MM.1S (cell line): ENCODE data around the gene NFIX.

Experiments
- DNase-seq: peaks from one replicate; pipeline ENCODE4 v3.0.0-alpha.2; 2015
- H2AFZ ChIP-seq: fragments of 300-600 bp; sonication (generic); 2 replicates; pipeline ENCODE4 v1.6.0; 2016; ENCODE audit warnings: antibody characterized with exemption, low read length
- H3F3A ChIP-seq: fragments of 300-600 bp; sonication (generic); 2 replicates; pipeline ENCODE4 v1.6.1; 2016; ENCODE audit warnings: mild to moderate bottlenecking, antibody characterized with exemption, low read length, moderate library complexity, mixed read lengths; ENCODE audit not compliant: insufficient read depth
- H3K27ac ChIP-seq: fragments of 300-600 bp; sonication (generic); 2 replicates; pipeline ENCODE4 v1.5.1; 2016; ENCODE audit warnings: mild to moderate bottlenecking, low read length
- H3K27me3 ChIP-seq: fragments of 300-600 bp; sonication (generic); replicated peaks from 2 replicates; pipeline ENCODE4 v1.6.0; 2016; ENCODE audit warnings: low read length; ENCODE audit not compliant: insufficient read depth
- H3K36me3 ChIP-seq: fragments of 300-600 bp; sonication (generic); replicated peaks from 2 replicates; pipeline ENCODE4 v1.6.1; 2016; ENCODE audit warnings: mild to moderate bottlenecking, low read length, mixed read lengths; ENCODE audit not compliant: insufficient read depth
- H3K4me1 ChIP-seq: fragments of 300-600 bp; sonication (generic); 2 replicates; pipeline ENCODE4 v1.6.1; 2016; ENCODE audit warnings: low read length, mixed read lengths
- H3K4me2 ChIP-seq: fragments of 300-600 bp; sonication (generic); 2 replicates; pipeline ENCODE4 v1.6.0; 2016; ENCODE audit warnings: low read depth, low read length
- H3K4me3 ChIP-seq: fragments of 300-600 bp; sonication (generic); 2 replicates; pipeline ENCODE4 v1.5.1; 2016; ENCODE audit warnings: low read length, mixed read lengths
- H3K79me2 ChIP-seq: fragments of 300-600 bp; sonication (generic); 2 replicates; pipeline ENCODE4 v1.6.1; 2016; ENCODE audit warnings: mixed run types, low read length, mixed read lengths
- H3K9ac ChIP-seq: fragments of 300-600 bp; sonication (generic); 2 replicates; pipeline ENCODE4 v1.6.1; 2016; ENCODE audit warnings: low read length, mixed read lengths
- H3K9me2 ChIP-seq: fragments of 300-600 bp; sonication (generic); replicated peaks from 2 replicates; pipeline ENCODE4 v1.6.1; 2016; ENCODE audit warnings: mild to moderate bottlenecking, low read length, mixed read lengths; ENCODE audit not compliant: insufficient read depth
- H3K9me3 ChIP-seq: fragments of 300-600 bp; sonication (generic); replicated peaks from 2 replicates; pipeline ENCODE4 v1.6.1; 2016; ENCODE audit warnings: mild to moderate bottlenecking, low read length, mixed read lengths; ENCODE audit not compliant: insufficient read depth
- H4K20me1 ChIP-seq: fragments of 300-600 bp; sonication (generic); 2 replicates; pipeline ENCODE4 v1.6.1; 2016; ENCODE audit warnings: mild to moderate bottlenecking, low read length, moderate library complexity, mixed read lengths; ENCODE audit not compliant: insufficient read depth
- CTCF ChIP-seq: fragments of 300-600 bp; sonication (generic); IDR thresholded peaks from 2 replicates; pipeline ENCODE4 v1.5.1; 2016; ENCODE audit warnings: antibody characterized with exemption, low read length, mixed read lengths
- EZH2 ChIP-seq: fragments of 300-600 bp; sonication (generic); optimal IDR thresholded peaks from 2 replicates; pipeline ENCODE3; 2017; ENCODE audit warnings: low read depth, mild to moderate bottlenecking, antibody characterized with exemption, low read length, mixed read lengths
- EZH2phosphoT487 ChIP-seq: fragments of 300-600 bp; sonication (generic); IDR thresholded peaks from 2 replicates; pipeline ENCODE4 v1.6.1; 2018; ENCODE audit warnings: antibody characterized with exemption, low read length

The NFIX gene

GRCh38 chr19:13043285-13043684 is 48.0 kb downstream of the NFIX start:
- no peak overlapping the region for H3K4me3 ChIP-seq
- no peaks in the 10 kb centered on the region for H4K20me1 ChIP-seq
- no peaks in the 10 kb centered on the region for H3K9me2 ChIP-seq
- no peak overlapping the region for H3K9ac ChIP-seq
- H2AFZ ChIP-seq = no peak overlapping the region
- no peak for DNase-seq
- no peak overlapping the region for H3K27ac ChIP-seq
- H3K27me3 ChIP-seq = peaks cover 12% of the 10 kb centered on the region; the same call in 1 of the 2 replicates
- no peaks in the 10 kb centered on the region for H3K79me2 ChIP-seq
- H3F3A ChIP-seq = no peaks in the 10 kb centered on the region
- no peaks in the 10 kb centered on the region for H3K9me3 ChIP-seq
- no peak for TF ChIP-seq EZH2
- no peak for TF ChIP-seq CTCF
- TF ChIP-seq EZH2phosphoT487 = no peak
- H3K36me3 ChIP-seq = no peaks in the 10 kb centered on the region
- no peaks in the 10 kb centered on the region for H3K4me1 ChIP-seq
- H3K4me2 ChIP-seq = no peak overlapping the region

GRCh38 chr19:13044231-13044836 is 49.1 kb downstream of the NFIX start:
- H2AFZ ChIP-seq = no peak overlapping the region
- peaks cover 12% of the 10 kb centered on the region; the same call in 1 of the 2 replicates for H3K27me3 ChIP-seq
- H3K9ac ChIP-seq = no peak overlapping the region
- H3K36me3 ChIP-seq = no peaks in the 10 kb centered on the region
- H3K4me3 ChIP-seq = no peak overlapping the region
- no peak for TF ChIP-seq CTCF
- no peak for TF ChIP-seq EZH2phosphoT487
- no peak for TF ChIP-seq EZH2
- no peaks in the 10 kb centered on the region for H3F3A ChIP-seq
- no peaks in the 10 kb centered on the region for H3K9me3 ChIP-seq
- no peaks in the 10 kb centered on the region for H3K79me2 ChIP-seq
- H3K4me2 ChIP-seq = no peak overlapping the region
- no peak overlapping the region for H3K27ac ChIP-seq
- no peaks in the 10 kb centered on the region for H3K4me1 ChIP-seq
- no peak for DNase-seq
- H4K20me1 ChIP-seq = no peaks in the 10 kb centered on the region
- no peaks in the 10 kb centered on the region for H3K9me2 ChIP-seq

- H2AFZ ChIP-seq = no peak overlapping the region
- no peak overlapping the region for H3K4me2 ChIP-seq
- no peak overlapping the region for H3K9ac ChIP-seq
- H3K9me2 ChIP-seq = no peaks in the 10 kb centered on the region
- no peaks in the 10 kb centered on the region for H3F3A ChIP-seq
- no peaks in the 10 kb centered on the region for H4K20me1 ChIP-seq
- H3K79me2 ChIP-seq = no peaks in the 10 kb centered on the region
- H3K4me3 ChIP-seq = no peak overlapping the region
- H3K4me1 ChIP-seq = no peaks in the 10 kb centered on the region
- H3K9me3 ChIP-seq = no peaks in the 10 kb centered on the region
- DNase-seq = no peak
- H3K36me3 ChIP-seq = no peaks in the 10 kb centered on the region
- H3K27me3 ChIP-seq = peaks cover 12% of the 10 kb centered on the region; the same call in 1 of the 2 replicates
- no peak overlapping the region for H3K27ac ChIP-seq
- no peak for TF ChIP-seq CTCF
- TF ChIP-seq EZH2 = no peak
- no peak for TF ChIP-seq EZH2phosphoT487
Observed at GRCh38 chr19:13045812-13046211, 50.5 kb downstream of the NFIX start.
